M059J (cell line): ENCODE results near the gene POM121L2. TPM values are rescaled to one million over a fixed set of nuclear protein-coding genes. Genes with fewer than 3 reads are reported as not detected.

Source experiments
- total RNA-seq: library from RNA; depleted of rRNA; stranded (reverse); fragments of >200 nt; shearing (Covaris generic); gene quantifications from 2 replicates; pipeline ENCODE4 v1.2.3, GENCODE V29; 2014; rRNA removed

Gene POM121L2
- total RNA-seq, 1 experiment from 2014 or later = not detected

Other genes starting within 250 kb of the POM121L2 start
- 2.9 and 5.4 TPM in 2 replicates for gene PRSS16, start 64.6 kb downstream of the POM121L2 start, total RNA-seq
- gene ZNF391, start 76.5 kb upstream of the POM121L2 start, total RNA-seq = 5.2 and 6.6 TPM in 2 replicates
- 12.3 and 15.9 TPM in 2 replicates for gene ZNF184, start 160.8 kb upstream of the POM121L2 start, total RNA-seq